GM21381 (cell line): ENCODE data around the gene ADGRG6.
"Not testable (repeated sequence)": the region's sequence is repeated elsewhere in the genome, so short reads cannot be mapped to it uniquely, and the experiment has no call there.

ENCODE experiments used
- ATAC-seq: cut with Tn5 transposase; IDR thresholded peaks from one replicate; pipeline ENCODE4 v1.9.1; 2021; ENCODE audit warnings: mild to moderate bottlenecking, moderate library complexity; ENCODE audit not compliant: unreplicated experiment

ADGRG6 gene

GRCh38 chr6:142438898-142439297 lies 137.1 kb downstream of the ADGRG6 start:
- ATAC-seq, result no peak

GRCh38 chr6:142440600-142441293 lies 138.9 kb downstream of the ADGRG6 start:
- ATAC-seq, result no peak

- no peak for ATAC-seq
Observed at GRCh38 chr6:142441716-142442115, 139.9 kb downstream of the ADGRG6 start.

- ATAC-seq, result no peak
Observed at GRCh38 chr6:142443102-142443501, 141.3 kb downstream of the ADGRG6 start.

GRCh38 chr6:142443532-142443931 lies 141.7 kb downstream of the ADGRG6 start:
- no peak for ATAC-seq

GRCh38 chr6:142444376-142444775 lies 142.6 kb downstream of the ADGRG6 start:
- no peak for ATAC-seq

GRCh38 chr6:142444881-142445301 lies 143.1 kb downstream of the ADGRG6 start:
- ATAC-seq, result no peak

- no peak for ATAC-seq
Observed at GRCh38 chr6:142446168-142446567, 144.4 kb downstream of the ADGRG6 start.

GRCh38 chr6:142446576-142446975 lies 144.8 kb downstream of the ADGRG6 start:
- no peak for ATAC-seq

- no peak for ATAC-seq
Observed at GRCh38 chr6:142448091-142448729, 146.4 kb downstream of the ADGRG6 start.

GRCh38 chr6:142450856-142451255 lies 149.0 kb downstream of the ADGRG6 start:
- not testable (repeated sequence) for ATAC-seq

GRCh38 chr6:142452993-142453392 lies 151.2 kb downstream of the ADGRG6 start:
- ATAC-seq, result no peak

- ATAC-seq, result not testable (repeated sequence)
Observed at GRCh38 chr6:142454196-142454595, 152.4 kb downstream of the ADGRG6 start.

GRCh38 chr6:142454848-142455247 lies 153.0 kb downstream of the ADGRG6 start:
- not testable (repeated sequence) for ATAC-seq

- no peak for ATAC-seq
Observed at GRCh38 chr6:142455957-142456589, 154.3 kb downstream of the ADGRG6 start.

GRCh38 chr6:142457638-142458406 lies 156.0 kb downstream of the ADGRG6 start:
- ATAC-seq, result no peak

- ATAC-seq, result no peak
Observed at GRCh38 chr6:142458836-142459235, 157.0 kb downstream of the ADGRG6 start.

GRCh38 chr6:142459271-142459670 lies 157.5 kb downstream of the ADGRG6 start:
- no peak for ATAC-seq

GRCh38 chr6:142462260-142462659 lies 160.5 kb downstream of the ADGRG6 start:
- no peak for ATAC-seq

- ATAC-seq, result no peak
Observed at GRCh38 chr6:142463988-142464387, 162.2 kb downstream of the ADGRG6 start.

GRCh38 chr6:142469220-142469619 lies 167.4 kb downstream of the ADGRG6 start:
- no peak for ATAC-seq
